GM12873 (cell line): ENCODE measurements around the gene TTF1.

Source experiments
- TF ChIP-seq, protein P1 (sequence below): IDR thresholded peaks from 2 replicates; pipeline ENCODE4 v1.5.1; 2012; ENCODE audit warnings: low read depth, mild to moderate bottlenecking, moderate library complexity, low read length, control low read depth; ENCODE audit not compliant: insufficient read depth; ENCODE audit errors: missing control alignments

The TTF1 gene

DNA sequence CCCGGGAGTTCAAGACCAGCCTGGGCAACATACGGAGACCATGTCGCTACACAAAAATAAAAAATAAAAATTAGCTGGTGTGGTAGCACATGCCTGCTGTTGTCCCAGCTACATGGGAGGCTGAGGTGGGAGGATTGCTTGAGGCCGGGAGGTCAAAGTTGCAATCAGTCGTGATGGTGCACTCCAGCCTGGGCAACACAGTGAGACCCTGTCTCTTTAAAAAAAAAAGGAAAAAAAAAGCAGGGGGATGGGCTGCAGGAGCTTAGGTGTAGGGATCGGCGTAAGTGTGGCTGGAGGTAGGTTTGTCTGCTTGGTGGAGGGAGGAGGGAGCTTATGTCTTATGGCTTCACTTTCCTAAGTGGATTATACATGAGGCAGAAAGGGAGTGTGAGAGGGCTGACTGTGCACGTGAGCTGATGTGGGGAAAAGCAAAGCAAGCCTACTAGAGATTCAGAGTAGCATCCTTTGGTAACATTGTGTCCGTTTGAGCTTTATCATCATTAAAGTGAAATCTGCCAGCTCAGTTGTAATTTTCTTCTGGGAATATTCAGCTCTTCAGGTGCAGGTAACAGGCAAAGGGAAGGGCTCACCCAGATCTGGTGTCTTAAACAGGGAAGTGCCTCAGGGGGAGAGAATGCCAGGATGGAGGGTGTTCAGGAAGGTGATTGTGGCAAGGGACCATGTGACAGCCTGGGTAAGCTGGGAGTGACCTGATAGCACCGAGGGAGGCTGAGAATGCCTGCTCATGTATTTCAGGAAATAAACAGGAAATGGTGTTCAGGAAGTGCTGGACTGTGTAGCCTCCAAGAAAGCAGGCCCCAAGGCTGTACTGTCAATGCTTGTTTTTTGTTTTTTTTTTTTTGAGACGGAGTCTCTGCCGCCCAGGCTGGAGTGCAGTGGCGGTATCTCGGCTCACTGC lies 34.2 kb downstream of the TTF1 start:
- TF ChIP-seq, protein P1, sequence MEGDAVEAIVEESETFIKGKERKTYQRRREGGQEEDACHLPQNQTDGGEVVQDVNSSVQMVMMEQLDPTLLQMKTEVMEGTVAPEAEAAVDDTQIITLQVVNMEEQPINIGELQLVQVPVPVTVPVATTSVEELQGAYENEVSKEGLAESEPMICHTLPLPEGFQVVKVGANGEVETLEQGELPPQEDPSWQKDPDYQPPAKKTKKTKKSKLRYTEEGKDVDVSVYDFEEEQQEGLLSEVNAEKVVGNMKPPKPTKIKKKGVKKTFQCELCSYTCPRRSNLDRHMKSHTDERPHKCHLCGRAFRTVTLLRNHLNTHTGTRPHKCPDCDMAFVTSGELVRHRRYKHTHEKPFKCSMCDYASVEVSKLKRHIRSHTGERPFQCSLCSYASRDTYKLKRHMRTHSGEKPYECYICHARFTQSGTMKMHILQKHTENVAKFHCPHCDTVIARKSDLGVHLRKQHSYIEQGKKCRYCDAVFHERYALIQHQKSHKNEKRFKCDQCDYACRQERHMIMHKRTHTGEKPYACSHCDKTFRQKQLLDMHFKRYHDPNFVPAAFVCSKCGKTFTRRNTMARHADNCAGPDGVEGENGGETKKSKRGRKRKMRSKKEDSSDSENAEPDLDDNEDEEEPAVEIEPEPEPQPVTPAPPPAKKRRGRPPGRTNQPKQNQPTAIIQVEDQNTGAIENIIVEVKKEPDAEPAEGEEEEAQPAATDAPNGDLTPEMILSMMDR: no peak

DNA sequence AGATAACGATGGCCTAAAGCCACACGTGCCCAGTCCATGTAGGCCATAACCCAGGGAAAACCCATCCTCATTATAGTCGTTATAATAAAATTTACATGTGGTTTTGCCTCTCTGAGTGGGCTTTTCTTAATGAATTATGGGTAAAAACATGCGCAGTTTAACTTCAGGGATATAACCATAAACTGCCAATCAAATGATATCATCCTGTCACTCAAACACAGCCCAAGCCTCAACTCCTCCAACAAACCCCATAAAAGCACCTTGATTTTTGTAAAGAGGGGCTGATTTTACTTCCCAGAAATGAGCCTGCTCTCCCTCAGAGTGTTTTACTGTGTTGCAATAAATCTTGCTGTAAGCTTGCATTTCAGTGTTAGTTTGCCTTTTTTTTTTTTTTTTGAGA lies 36.0 kb downstream of the TTF1 start:
- TF ChIP-seq, protein P1: no peak

- TF ChIP-seq, protein P1: no peak
Observed at GRCh38 chr9:132369421-132369820, 37.2 kb downstream of the TTF1 start.

- TF ChIP-seq, protein P1: no peak
Observed at GRCh38 chr9:132367613-132368313, 38.9 kb downstream of the TTF1 start.

GRCh38 chr9:132366481-132366880 lies 40.2 kb downstream of the TTF1 start:
- TF ChIP-seq, protein P1: no peak

GRCh38 chr9:132365986-132366385 lies 40.7 kb downstream of the TTF1 start:
- TF ChIP-seq, protein P1: no peak

- TF ChIP-seq, protein P1: no peak
Observed at GRCh38 chr9:132364068-132364467, 42.6 kb downstream of the TTF1 start.
